Ascending aorta (tissue), 2 donors: ENCODE data around the gene ZBTB16. TPM values are rescaled to one million over a fixed set of nuclear protein-coding genes. Genes with fewer than 3 reads are reported as not detected.
A peak's percentile ranks its signal among the peaks of the same experiment; 100 is the strongest.

Experiments
- DNase-seq, 2 donors: peaks; one replicate each; pipeline ENCODE4 v3.0.0-alpha.2; 2019; ENCODE audit warnings: low spot score in 2 of 2
- H3K27ac ChIP-seq, 2 donors: fragments of 200-600 bp; sonication (generic); one replicate each; pipeline ENCODE4 v1.5.1; 2016 to 2017; ENCODE audit warnings: mild to moderate bottlenecking in 1 of 2
- H3K27me3 ChIP-seq: fragments of 200-600 bp; sonication (generic); one replicate; pipeline ENCODE4 v1.5.1; 2017
- H3K36me3 ChIP-seq, 2 donors: fragments of 200-600 bp; sonication (generic); one replicate each; pipeline ENCODE4 v1.5.1; 2016
- H3K4me1 ChIP-seq, 2 donors: fragments of 200-600 bp; sonication (generic); one replicate each; pipeline ENCODE4 v1.5.1; 2016 to 2017; ENCODE audit warnings: mild to moderate bottlenecking in 1 of 2
- H3K4me3 ChIP-seq, 2 donors: fragments of 200-600 bp; sonication (generic); one replicate each; pipeline ENCODE4 v1.5.1; 2016 to 2017; ENCODE audit warnings: mild to moderate bottlenecking in 1 of 2
- H3K9me3 ChIP-seq, 2 donors: fragments of 200-600 bp; sonication (generic); one replicate each; pipeline ENCODE4 v1.5.1; 2016
- CTCF ChIP-seq, 3 experiments: fragments of 200-600 bp in 2 of 3; fragments of 450-650 bp in 1 of 3; sonication (generic) in 2 of 3; IDR thresholded peaks; one replicate each; pipeline ENCODE4 v1.5.1; 2016 to 2019; ENCODE audit warnings: antibody characterized with exemption in 3 of 3, mild to moderate bottlenecking in 1 of 3, moderate library complexity in 1 of 3
- intact Hi-C: fragments of 100-400 bp; cut with DNase I; formaldehyde crosslinking; loops from one replicate; pipeline ENCODE4 v1.15.1; 2023
- total RNA-seq: library from RNA; depleted of rRNA; stranded (reverse); fragments of >200 nt; gene quantifications from one replicate; pipeline ENCODE4 v1.1.0, GENCODE V29; 2016

ZBTB16 gene
- total RNA-seq, 1 donor from 2014 or later: 344 TPM

- DNase-seq: no peak
- H3K9me3 ChIP-seq: no peaks in the 10 kb centered on the region
- peak overlapping the region; percentile 11 to 60 for H3K4me3 ChIP-seq
- no peaks in the 10 kb centered on the region for H3K27me3 ChIP-seq
- intact Hi-C loops: loop anchor here (2.0 to 5.0 kb wide), 3 partner anchors 31 to 103 kb away; no protein-coding TSS in a partner anchor
- TF ChIP-seq CTCF (IDR thresholded peaks at IDR 0.05): no peak
- peaks cover 72 to 94% of the 10 kb centered on the region in 2 donors for H3K4me1 ChIP-seq
- peaks cover 47 to 69% of the 10 kb centered on the region in 2 donors for H3K36me3 ChIP-seq
- H3K27ac ChIP-seq: peak overlapping the region; percentile 89 to 93
Observed at GRCh38 chr11:114079511-114080065, 20.1 kb downstream of the ZBTB16 start.

GRCh38 chr11:114080219-114080618 lies 20.7 kb downstream of the ZBTB16 start:
- Histone ChIP-seq H3K4me3 (peak overlapping the region; percentile 11 to 60), H3K27ac (peak overlapping the region; percentile 89 to 93), H3K9me3 (no peaks in the 10 kb centered on the region), H3K27me3 (no peaks in the 10 kb centered on the region), H3K36me3 (peaks cover 41 to 63% of the 10 kb centered on the region in 2 donors), H3K4me1 (peaks cover 71 to 94% of the 10 kb centered on the region in 2 donors)
- TF ChIP-seq CTCF (IDR thresholded peaks at IDR 0.05): no peak
- DNase-seq: no peak
- intact Hi-C loops: loop anchor here (2.0 to 5.0 kb wide), 2 partner anchors 31 to 67 kb away; no protein-coding TSS in a partner anchor

GRCh38 chr11:114080769-114081168 lies 21.3 kb downstream of the ZBTB16 start:
- TF ChIP-seq CTCF (IDR thresholded peaks at IDR 0.05): no peak
- Histone ChIP-seq H3K27me3 (no peaks in the 10 kb centered on the region), H3K27ac (peak overlapping the region; percentile 89 to 93), H3K4me1 (peaks cover 72 to 93% of the 10 kb centered on the region in 2 donors), H3K4me3 (peak overlapping the region; percentile 11 to 60), H3K9me3 (no peaks in the 10 kb centered on the region), H3K36me3 (peaks cover 41 to 59% of the 10 kb centered on the region in 2 donors)
- no peak for DNase-seq
- intact Hi-C loops: loop anchor here (2.0 to 5.0 kb wide), 2 partner anchors 30 to 67 kb away; no protein-coding TSS in a partner anchor

GRCh38 chr11:114081641-114082414 lies 22.3 kb downstream of the ZBTB16 start:
- DNase-seq: peak in 1 of 2 donors; percentile 79
- TF ChIP-seq CTCF (IDR thresholded peaks at IDR 0.05): no peak
- Histone ChIP-seq H3K27ac (peak overlapping the region; percentile 89 to 93), H3K27me3 (no peaks in the 10 kb centered on the region), H3K4me1 (peaks cover 82 to 91% of the 10 kb centered on the region in 2 donors), H3K36me3 (peaks cover 45 to 57% of the 10 kb centered on the region in 2 donors), H3K9me3 (no peaks in the 10 kb centered on the region), H3K4me3 (peak overlapping the region in 1 of 2 donors; percentile 60)
- intact Hi-C loops: loop anchor here (2.0 to 5.0 kb wide), 2 partner anchors 29 to 65 kb away; no protein-coding TSS in a partner anchor

GRCh38 chr11:114082415-114082748 lies 22.9 kb downstream of the ZBTB16 start:
- H3K4me3 ChIP-seq: peak overlapping the region in 1 of 2 donors; percentile 60
- peaks cover 43 to 57% of the 10 kb centered on the region in 2 donors for H3K36me3 ChIP-seq
- peak overlapping the region; percentile 89 to 93 for H3K27ac ChIP-seq
- peaks cover 80 to 90% of the 10 kb centered on the region in 2 donors for H3K4me1 ChIP-seq
- intact Hi-C loops: loop anchor here (5.0 kb wide), 1 partner anchor 65 kb away; no protein-coding TSS in a partner anchor
- no peaks in the 10 kb centered on the region for H3K9me3 ChIP-seq
- peak in 1 of 2 donors; percentile 80 for DNase-seq
- TF ChIP-seq CTCF (IDR thresholded peaks at IDR 0.05): no peak
- H3K27me3 ChIP-seq: no peaks in the 10 kb centered on the region
